ENCODE results near the gene FAM25A. TPM values are rescaled to one million over a fixed set of nuclear protein-coding genes. Genes with fewer than 3 reads are reported as not detected.

Gene FAM25A
- total RNA-seq: not detected in 2 replicates

GRCh38 chr10:87020056-87020455 lies at the start of gene FAM25A:
FAM25A (plus strand) TSS chr10:87020294; CDS start chr10:87020325, 31 bp downstream.

Other genes with a start within 250 kb of the FAM25A start
- 2.4 and 3.0 TPM in 2 replicates for gene MMRN2, start 62.7 kb upstream of the FAM25A start, total RNA-seq
- gene SNCG, start 61.7 kb upstream of the FAM25A start, total RNA-seq: 1.8 and 3.3 TPM in 2 replicates
- 1.3 and 1.5 TPM in 2 replicates for gene ADIRF, start 51.8 kb upstream of the FAM25A start, total RNA-seq
- gene GLUD1, start 74.5 kb downstream of the FAM25A start, total RNA-seq: 161 and 209 TPM in 2 replicates
- gene SHLD2, start 74.9 kb downstream of the FAM25A start, total RNA-seq: 23.8 and 33.2 TPM in 2 replicates
- 0.30 and 0.37 TPM in 2 replicates for gene NUTM2A, start 205.2 kb downstream of the FAM25A start, total RNA-seq